CD14-positive monocyte (primary cell): ENCODE results near the gene FBXO10. TPM values are rescaled to one million over a fixed set of nuclear protein-coding genes. Genes with fewer than 3 reads are reported as not detected.

Experiments
- DNase-seq, 3 donors: peaks; one replicate each; pipeline ENCODE4 v3.0.0-alpha.2; 2011 to 2022
- H2AFZ ChIP-seq: 2 replicates; pipeline ENCODE4 v1.6.0; 2012; ENCODE audit warnings: mild to moderate bottlenecking, low read depth, low read length, inconsistent platforms; ENCODE audit not compliant: insufficient read depth, poor library complexity, severe bottlenecking
- H3K27ac ChIP-seq, 2 donors: 1 replicate in 1 of 2; 2 replicates in 1 of 2; pipeline ENCODE4 v1.5.1; 2012 to 2013; ENCODE audit warnings: low read length in 2 of 2, control low read depth in 1 of 2, inconsistent platforms in 1 of 2, low read depth in 1 of 2, mild to moderate bottlenecking in 1 of 2
- H3K27me3 ChIP-seq, 2 donors: one replicate each; pipeline versions ENCODE4 v1.6.0 to v1.6.1; 2011 to 2013; ENCODE audit warnings: low read length in 2 of 2; ENCODE audit not compliant: control insufficient read depth in 2 of 2, insufficient read depth in 2 of 2
- H3K36me3 ChIP-seq, 2 donors: replicated peaks in 1 of 2; 1 replicate in 1 of 2; 2 replicates in 1 of 2; pipeline versions ENCODE4 v1.5.1 to v1.6.1; 2012 to 2013; ENCODE audit warnings: low read length in 2 of 2, control low read depth in 1 of 2, inconsistent platforms in 1 of 2, mild to moderate bottlenecking in 1 of 2; ENCODE audit not compliant: insufficient read depth in 2 of 2, control insufficient read depth in 1 of 2
- H3K4me1 ChIP-seq, 2 donors: 1 replicate in 1 of 2; 2 replicates in 1 of 2; pipeline versions ENCODE4 v1.5.1 to v1.6.1; 2012 to 2013; ENCODE audit warnings: low read length in 2 of 2, control low read depth in 1 of 2, inconsistent platforms in 1 of 2, mild to moderate bottlenecking in 1 of 2, moderate library complexity in 1 of 2; ENCODE audit not compliant: insufficient read depth in 2 of 2, control insufficient read depth in 1 of 2
- H3K4me2 ChIP-seq: replicated peaks from 2 replicates; pipeline ENCODE3; 2012; ENCODE audit warnings: low read length, moderate library complexity, mild to moderate bottlenecking; ENCODE audit not compliant: poor library complexity, severe bottlenecking; ENCODE audit errors: extremely low read depth
- H3K4me3 ChIP-seq, 3 experiments: fragments of 200-600 bp in 1 of 3; sonication (generic) in 1 of 3; replicated peaks in 1 of 3; 1 replicate in 2 of 3; 2 replicates in 1 of 3; pipeline ENCODE4 v1.5.1; 2011 to 2013; ENCODE audit warnings: low read length in 3 of 3, mild to moderate bottlenecking in 3 of 3, control low read depth in 2 of 3, low read depth in 2 of 3, inconsistent platforms in 1 of 3, moderate library complexity in 1 of 3
- H3K79me2 ChIP-seq: 2 replicates; pipeline ENCODE4 v1.6.0; 2012; ENCODE audit warnings: mild to moderate bottlenecking, control low read depth, inconsistent platforms, low read length, moderate library complexity; ENCODE audit not compliant: insufficient read depth
- H3K9ac ChIP-seq: 2 replicates; pipeline ENCODE4 v1.6.0; 2017; ENCODE audit warnings: low read length, mild to moderate bottlenecking; ENCODE audit not compliant: insufficient read depth, poor library complexity, severe bottlenecking
- H3K9me3 ChIP-seq, 2 donors: replicated peaks in 1 of 2; 1 replicate in 1 of 2; 2 replicates in 1 of 2; pipeline versions ENCODE4 v1.5.1 to v1.6.1; 2012 to 2013; ENCODE audit warnings: low read length in 2 of 2, control low read depth in 1 of 2; ENCODE audit not compliant: control insufficient read depth in 1 of 2, insufficient read depth in 1 of 2
- H4K20me1 ChIP-seq: 2 replicates; pipeline ENCODE4 v1.6.0; 2012; ENCODE audit warnings: mild to moderate bottlenecking, low read length, control low read depth, moderate library complexity; ENCODE audit not compliant: insufficient read depth
- H3K27ac Mint-ChIP-seq, 7 donors: one replicate each; pipeline ENCODE4 v1.8.0; 2020; ENCODE audit warnings: mild to moderate bottlenecking in 7 of 7, mixed read lengths in 7 of 7, moderate library complexity in 6 of 7, inconsistent platforms in 2 of 7
- H3K27me3 Mint-ChIP-seq, 3 donors: one replicate each; pipeline ENCODE4 v1.8.0; 2021 to 2022; ENCODE audit warnings: low read depth in 3 of 3, mild to moderate bottlenecking in 3 of 3, mixed read lengths in 3 of 3, moderate library complexity in 3 of 3, inconsistent platforms in 1 of 3
- H3K36me3 Mint-ChIP-seq, 2 donors: one replicate each; pipeline ENCODE4 v1.8.0; 2020; ENCODE audit warnings: mixed read lengths in 2 of 2, inconsistent platforms in 1 of 2, mild to moderate bottlenecking in 1 of 2
- H3K4me1 Mint-ChIP-seq: one replicate; pipeline ENCODE4 v1.8.0; 2020; ENCODE audit warnings: mild to moderate bottlenecking, mixed read lengths
- H3K4me3 Mint-ChIP-seq, 2 donors: one replicate each; pipeline ENCODE4 v1.8.0; 2020; ENCODE audit warnings: mild to moderate bottlenecking in 2 of 2, mixed read lengths in 2 of 2, moderate library complexity in 1 of 2
- H3K9me3 Mint-ChIP-seq, 7 donors: one replicate each; pipeline ENCODE4 v1.8.0; 2020 to 2022; ENCODE audit warnings: mixed read lengths in 7 of 7, mild to moderate bottlenecking in 6 of 7, moderate library complexity in 6 of 7, inconsistent platforms in 2 of 7
- CTCF ChIP-seq: fragments of 200-600 bp; IDR thresholded peaks from one replicate; pipeline ENCODE4 v1.8.0; 2022; ENCODE audit warnings: antibody characterized with exemption, mild to moderate bottlenecking
- WGBS: methylation state at CpG from one replicate; pipeline ENCODE4 v1.1.5; 2013; ENCODE audit warnings: missing lambda C conversion rate; ENCODE audit not compliant: insufficient coverage; 5-methylcytosine and 5-hydroxymethylcytosine counted together
- intact Hi-C, 2 donors: fragments of 100-400 bp; cut with micrococcal nuclease; formaldehyde crosslinking; loops; one replicate each; pipeline versions ENCODE4 v1.15.0 to v1.15.1; 2023
- polyA plus RNA-seq, 3 donors: library from polyadenylated mRNA; depleted of rRNA in 1 of 3; unstranded in 2 of 3; stranded (reverse) in 1 of 3; fragments of 300-500 nt in 2 of 3; fragments of >200 nt in 1 of 3; fragmentation: Illumina TruSeq in 2 of 3; gene quantifications; 1 replicate in 2 of 3; 2 replicates in 1 of 3; pipeline ENCODE4 v1.2.3, GENCODE V29; 2012 to 2021

Gene FBXO10
- polyA plus RNA-seq, 3 donors = 0.08 to 1.5 TPM; not detected in 1

- H3K4me3 Mint-ChIP-seq = no peak overlapping the region
- H3K9ac ChIP-seq = no peak overlapping the region
These were observed 26.7 kb downstream of the FBXO10 start for GRCh38 chr9:37549527-37549926.

DNA sequence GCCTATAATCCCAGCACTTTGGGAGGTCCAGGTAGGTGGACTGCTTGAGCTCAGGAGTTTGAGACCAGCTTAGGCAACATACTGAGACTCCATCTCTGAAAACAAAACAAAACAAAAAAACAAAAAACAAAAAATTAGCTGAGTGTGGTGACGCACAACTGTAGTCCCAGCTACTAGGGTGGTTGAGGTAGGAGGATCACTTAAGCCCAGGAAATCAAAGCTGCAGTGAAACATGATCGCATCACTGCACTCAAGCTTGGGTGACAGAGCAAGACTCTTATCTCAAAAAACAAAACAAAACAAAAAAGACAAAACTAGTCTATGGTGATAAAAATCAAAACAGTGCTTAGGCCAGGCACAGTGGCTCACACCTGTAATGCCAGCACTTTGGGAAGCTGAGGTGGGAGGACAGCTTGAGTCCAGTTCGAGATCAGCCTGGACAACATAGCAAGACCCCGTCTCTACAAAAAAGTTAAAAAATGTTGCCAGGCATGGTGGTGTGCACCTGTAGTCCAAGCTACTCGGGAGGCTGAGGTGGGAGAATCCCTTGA lies 28.8 kb downstream of the FBXO10 start:
- Histone ChIP-seq H3K9ac (no peak overlapping the region), H3K4me3 (no peak overlapping the region), H3K27ac (no peak overlapping the region), H3K36me3 (no peaks in the 10 kb centered on the region), H2AFZ (no peak overlapping the region), H4K20me1 (no peaks in the 10 kb centered on the region), H3K9me3 (no peaks in the 10 kb centered on the region), H3K79me2 (no peaks in the 10 kb centered on the region), H3K4me2 (no peak overlapping the region), H3K27me3 (no peaks in the 10 kb centered on the region), H3K4me1 (no peaks in the 10 kb centered on the region)
- Mint-ChIP-seq H3K4me1 (no peaks in the 10 kb centered on the region), H3K36me3 (no peaks in the 10 kb centered on the region), H3K27ac (no peak overlapping the region), H3K4me3 (no peak overlapping the region), H3K27me3 (peaks cover 0 to 6% (median 2%) of the 10 kb centered on the region in 3 donors), H3K9me3 (peaks cover 0 to 2% (median 0%) of the 10 kb centered on the region in 7 donors)
- no peak for DNase-seq
- intact Hi-C loops = no loop called here
- WGBS = 100% methylated on average over 2 of the region's 5 CpGs
- TF ChIP-seq CTCF = no peak

More at GRCh38 chr9:37549527-37549926, 26.7 kb downstream of the FBXO10 start:
- TF ChIP-seq CTCF = no peak
- H3K27ac ChIP-seq = no peak overlapping the region
- H3K36me3 ChIP-seq = no peaks in the 10 kb centered on the region
- no peaks in the 10 kb centered on the region for H3K36me3 Mint-ChIP-seq
- peaks cover 0 to 2% (median 0%) of the 10 kb centered on the region in 7 donors for H3K9me3 Mint-ChIP-seq
- no peak for DNase-seq
- H3K27me3 ChIP-seq = no peaks in the 10 kb centered on the region
- no peaks in the 10 kb centered on the region for H4K20me1 ChIP-seq
- H3K79me2 ChIP-seq = no peaks in the 10 kb centered on the region
- H3K27ac Mint-ChIP-seq = no peak overlapping the region
- peaks cover 0 to 3% (median 2%) of the 10 kb centered on the region in 3 donors for H3K27me3 Mint-ChIP-seq
- no peak overlapping the region for H2AFZ ChIP-seq
- no peaks in the 10 kb centered on the region for H3K4me1 ChIP-seq
- no peak overlapping the region for H3K4me2 ChIP-seq
- no peaks in the 10 kb centered on the region for H3K4me1 Mint-ChIP-seq
- no peaks in the 10 kb centered on the region for H3K9me3 ChIP-seq
- H3K4me3 ChIP-seq = no peak overlapping the region
- intact Hi-C loops = no loop called here
